ENCODE measurements around the gene ELSPBP1.

GRCh38 chr19:47992070-47992469 lies 2.4 kb upstream of the ELSPBP1 start, which contains the start of gene BSPH1:
- TF ChIP-seq, protein P1, sequence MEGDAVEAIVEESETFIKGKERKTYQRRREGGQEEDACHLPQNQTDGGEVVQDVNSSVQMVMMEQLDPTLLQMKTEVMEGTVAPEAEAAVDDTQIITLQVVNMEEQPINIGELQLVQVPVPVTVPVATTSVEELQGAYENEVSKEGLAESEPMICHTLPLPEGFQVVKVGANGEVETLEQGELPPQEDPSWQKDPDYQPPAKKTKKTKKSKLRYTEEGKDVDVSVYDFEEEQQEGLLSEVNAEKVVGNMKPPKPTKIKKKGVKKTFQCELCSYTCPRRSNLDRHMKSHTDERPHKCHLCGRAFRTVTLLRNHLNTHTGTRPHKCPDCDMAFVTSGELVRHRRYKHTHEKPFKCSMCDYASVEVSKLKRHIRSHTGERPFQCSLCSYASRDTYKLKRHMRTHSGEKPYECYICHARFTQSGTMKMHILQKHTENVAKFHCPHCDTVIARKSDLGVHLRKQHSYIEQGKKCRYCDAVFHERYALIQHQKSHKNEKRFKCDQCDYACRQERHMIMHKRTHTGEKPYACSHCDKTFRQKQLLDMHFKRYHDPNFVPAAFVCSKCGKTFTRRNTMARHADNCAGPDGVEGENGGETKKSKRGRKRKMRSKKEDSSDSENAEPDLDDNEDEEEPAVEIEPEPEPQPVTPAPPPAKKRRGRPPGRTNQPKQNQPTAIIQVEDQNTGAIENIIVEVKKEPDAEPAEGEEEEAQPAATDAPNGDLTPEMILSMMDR (conservative IDR thresholded peaks at IDR 0.05 in 1 of 2, IDR thresholded peaks at IDR 0.05 in 1 of 2; ENCODE audit: low read depth in 1 of 2, low read length in 2 of 2), result no peak
- TF ChIP-seq EZH2 (IDR thresholded peaks at IDR 0.05; ENCODE audit: low read length, missing control alignments), result no peak

Measured in fibroblast of lung (primary cell).